8988T (cell line): ENCODE data around the gene LPP.

Source experiments
- DNase-seq: peaks from one replicate; pipeline ENCODE4 v3.0.0; 2011

Gene LPP

DNA sequence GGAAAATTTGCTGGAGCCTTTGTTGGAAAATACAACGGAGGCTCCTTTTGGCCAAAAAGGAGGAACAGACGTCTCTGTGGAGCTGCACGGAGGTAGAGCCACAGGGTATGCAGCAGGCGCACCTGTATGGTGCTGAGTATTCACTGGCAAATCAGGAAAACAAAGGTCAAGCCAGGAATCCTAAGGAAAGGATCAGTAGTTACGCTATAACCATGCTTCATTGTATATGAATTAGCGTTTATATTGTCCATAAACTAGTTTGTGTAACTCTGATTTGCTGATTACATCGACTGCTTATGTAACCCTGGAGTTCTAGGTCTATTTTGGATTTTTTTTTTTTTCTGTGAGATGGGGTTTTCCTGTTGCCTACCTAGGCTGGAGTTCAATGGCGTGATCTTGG, 45.4 kb downstream of the LPP start:
- no peak for DNase-seq

DNA sequence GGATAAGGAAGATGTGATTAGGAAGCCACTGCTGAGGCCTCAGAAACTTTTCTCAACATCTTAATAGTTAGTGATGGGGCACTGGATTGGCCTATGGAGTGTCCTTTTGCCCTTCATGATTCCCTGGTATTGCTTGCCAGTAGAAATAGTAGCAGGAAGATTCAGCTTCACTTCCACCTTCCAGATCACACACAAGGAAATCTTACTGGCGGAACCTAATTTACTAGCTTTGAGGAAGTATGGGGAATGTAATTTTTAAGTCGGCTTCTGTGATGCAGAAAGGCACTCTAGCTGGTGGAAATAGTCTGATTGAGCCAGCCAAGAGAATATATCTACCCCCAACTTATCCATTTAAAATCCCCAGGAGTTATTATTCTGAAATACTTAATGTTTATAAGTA, 46.5 kb downstream of the LPP start:
- DNase-seq: no peak

DNA sequence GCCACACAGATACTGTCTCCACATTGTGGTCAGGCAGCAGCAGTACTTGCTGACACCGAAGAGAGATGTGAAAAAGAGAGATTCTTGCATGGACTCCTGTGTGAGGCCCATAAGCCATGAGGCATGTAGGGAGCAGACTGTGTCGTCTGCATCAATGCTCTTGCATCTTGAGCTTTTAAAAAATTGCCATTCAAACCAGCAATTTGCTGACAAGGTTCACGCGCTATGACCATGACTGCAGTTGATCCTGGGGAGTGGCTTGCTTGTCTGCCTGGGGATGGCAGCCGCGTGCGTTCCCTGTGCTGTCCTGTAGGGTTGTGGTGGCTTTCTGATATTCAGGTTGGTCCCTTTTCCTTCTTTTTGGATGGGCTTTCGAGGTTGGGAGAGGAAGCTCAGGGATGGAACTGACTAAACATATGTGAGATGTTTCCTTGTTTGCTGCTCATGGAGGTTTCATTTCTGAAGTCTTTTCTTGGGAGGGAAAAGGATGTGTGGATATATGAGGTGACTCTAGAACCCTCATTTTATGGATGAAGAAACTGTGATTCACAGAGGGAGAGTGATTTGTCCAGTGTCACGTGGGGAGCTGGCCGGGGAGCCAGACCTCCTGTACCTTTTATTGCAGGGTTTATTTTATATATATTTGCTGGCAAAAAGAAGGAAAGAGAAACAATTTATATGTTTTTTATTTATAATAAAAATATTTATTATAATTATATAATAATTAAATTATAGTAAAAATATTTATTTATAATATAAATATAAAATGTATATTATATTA, 48.6 kb downstream of the LPP start:
- DNase-seq: no peak

DNA sequence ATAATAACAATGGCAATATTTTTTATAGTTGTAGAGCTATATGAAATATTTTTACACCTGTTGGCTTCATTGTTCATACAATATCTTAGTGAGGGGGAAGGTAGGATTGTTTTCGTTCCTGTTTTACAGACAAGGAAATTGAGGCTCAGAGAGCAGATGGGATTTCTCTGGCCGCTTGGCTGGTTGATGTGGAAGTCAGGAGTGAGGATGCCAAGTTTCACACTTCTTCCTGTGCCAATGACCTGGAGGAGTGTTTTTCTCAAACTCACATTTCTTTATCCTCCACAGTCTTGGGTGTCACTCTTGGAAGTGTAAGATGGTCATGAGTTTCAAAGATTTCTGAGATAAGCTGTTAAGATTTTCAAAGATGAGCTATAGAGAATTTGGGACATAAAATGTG, 50.6 kb downstream of the LPP start:
- DNase-seq: no peak

DNA sequence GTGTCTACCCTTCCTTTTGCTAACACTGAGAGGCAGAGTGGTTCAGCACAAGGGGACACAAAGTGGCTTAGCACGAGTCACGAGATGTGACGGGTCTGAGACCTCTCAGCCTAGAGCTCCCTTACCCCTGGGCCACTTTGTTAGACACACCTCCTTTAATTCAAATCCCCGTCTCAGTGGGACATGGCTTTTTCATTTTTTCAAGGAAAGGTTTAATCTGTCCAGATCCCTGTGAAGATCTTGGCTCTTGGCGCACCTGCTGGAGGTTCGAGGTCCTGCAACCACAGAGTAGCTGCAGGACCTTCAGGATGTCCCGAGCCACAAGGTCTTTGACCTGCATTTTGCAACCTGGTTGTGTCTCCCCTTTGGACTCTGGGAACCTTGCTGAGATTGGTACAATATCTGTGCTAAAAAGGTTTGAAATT, 52.0 kb downstream of the LPP start:
- peak; percentile 28 for DNase-seq

DNA sequence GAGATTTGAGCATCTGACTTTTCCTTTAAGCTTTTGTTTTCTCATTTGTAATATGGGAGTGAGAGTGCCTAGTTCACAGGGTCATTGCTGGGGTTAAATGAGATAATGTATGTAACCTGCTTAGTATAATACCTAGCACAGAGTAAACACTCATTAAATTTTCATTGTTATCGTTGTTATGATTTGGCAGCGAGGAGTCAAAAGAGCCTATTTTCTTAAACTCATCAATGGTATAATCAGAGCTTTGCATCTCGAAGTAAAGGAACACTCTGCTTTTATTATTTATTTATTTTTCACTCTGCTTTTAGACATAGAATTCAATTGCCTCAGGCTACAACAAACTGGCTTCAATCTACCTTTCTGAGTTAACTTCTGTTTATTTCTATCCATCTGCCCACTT, 52.8 kb downstream of the LPP start:
- DNase-seq: no peak

DNA sequence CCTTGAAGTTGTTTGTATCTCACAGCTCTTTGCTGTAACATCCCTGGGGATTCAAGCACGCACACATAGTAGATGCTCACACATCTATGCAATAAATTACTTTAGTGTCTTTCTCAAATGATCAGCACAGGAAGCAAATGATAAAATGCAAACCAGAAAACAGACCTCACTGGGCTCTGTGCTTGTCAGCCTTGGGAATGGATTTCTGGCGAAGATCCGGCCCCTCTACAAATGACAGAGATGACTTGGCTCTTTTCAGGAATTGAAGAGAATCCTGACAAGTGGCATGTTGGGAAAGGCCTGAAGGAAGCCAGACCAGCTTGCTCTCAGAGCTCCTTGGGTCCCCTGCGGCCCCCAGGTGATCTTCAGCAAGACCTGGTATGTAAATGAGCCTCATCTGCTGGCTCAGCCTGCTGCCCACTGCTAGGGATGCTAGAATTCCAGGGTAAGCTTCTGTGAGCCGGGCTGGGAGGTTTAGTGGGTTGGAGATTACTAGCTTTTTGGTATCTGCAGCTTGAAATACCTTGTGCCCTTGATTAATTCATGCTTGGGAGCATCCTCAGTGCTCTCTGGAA, 54.1 kb downstream of the LPP start:
- no peak for DNase-seq

DNA sequence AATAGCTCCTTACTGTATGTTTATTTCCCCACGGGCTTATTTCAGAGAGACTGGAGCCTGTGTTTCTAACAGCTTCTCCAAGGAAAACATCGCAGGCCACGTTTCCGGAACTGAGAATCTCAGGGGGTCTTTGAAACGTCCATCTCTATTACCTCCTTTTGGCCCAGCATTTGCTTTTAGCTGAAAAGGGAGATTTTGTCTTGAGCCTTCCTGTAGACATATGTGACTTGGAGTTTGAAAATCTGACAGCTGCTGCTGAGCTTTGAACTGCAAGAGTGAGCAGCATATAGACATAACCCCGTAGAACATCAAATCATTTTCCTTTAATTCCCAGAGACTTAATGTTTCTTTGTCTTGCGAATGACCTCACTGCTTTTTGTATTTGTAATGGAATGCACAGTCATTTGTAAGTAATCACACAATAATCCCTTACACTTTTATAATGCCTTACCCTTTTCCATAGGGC, 54.6 kb downstream of the LPP start:
- DNase-seq: no peak

DNA sequence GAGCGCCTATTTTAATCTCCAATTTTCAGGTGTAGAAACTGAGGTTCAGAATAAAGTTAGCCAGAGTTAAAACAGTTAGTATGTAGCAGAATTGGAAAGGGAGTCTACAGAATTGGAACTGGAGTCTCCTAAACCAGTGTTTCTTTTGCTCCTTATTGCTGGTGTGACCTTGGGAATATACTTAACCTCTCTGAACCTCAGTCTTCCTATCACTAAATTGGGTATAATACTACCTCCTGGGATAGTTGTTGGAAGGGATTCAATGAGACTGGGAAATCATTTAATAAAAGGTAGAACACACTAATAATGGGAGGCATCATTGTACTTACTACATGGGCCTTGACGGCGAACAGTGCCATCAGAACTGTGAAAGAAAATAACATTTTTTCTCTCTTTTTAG, 55.1 kb downstream of the LPP start:
- no peak for DNase-seq

DNA sequence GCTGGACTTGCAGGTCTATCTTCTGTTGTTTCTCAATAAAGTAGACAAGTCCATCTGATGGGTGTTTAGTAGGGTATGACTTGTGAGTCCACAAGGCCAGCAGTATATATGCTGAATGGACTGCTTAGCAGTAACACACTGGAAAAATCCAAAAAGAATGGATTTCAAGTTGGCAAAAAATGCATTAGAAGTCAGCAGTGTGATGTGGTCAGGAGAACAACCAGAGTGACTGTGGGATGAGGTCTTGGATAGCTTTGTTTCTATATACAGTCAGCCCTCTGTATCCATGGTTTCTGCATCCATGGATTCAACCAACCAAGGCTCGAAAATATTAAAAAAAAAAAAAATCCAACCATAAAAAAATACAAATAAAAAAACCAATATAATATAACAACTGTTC, 55.8 kb downstream of the LPP start:
- DNase-seq: no peak

DNA sequence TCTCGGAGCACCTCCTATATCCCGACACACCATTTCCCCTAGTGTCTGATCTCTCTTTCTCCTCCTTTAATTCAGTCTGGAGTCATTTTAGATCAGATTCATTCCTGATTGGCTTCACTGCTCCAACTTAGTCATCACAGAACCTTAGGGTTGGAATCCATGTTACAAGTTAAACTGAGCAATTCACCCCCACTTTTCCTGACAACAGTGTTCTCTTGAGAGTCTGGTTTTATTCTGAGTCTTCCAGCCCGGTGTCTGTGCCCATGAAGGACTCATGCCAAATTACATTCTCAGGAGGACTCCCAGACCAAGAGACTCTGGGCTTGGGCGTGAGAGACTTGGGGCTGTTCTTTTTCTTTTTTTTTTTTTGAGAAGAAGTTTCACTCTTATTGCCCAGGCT, 57.5 kb downstream of the LPP start:
- no peak for DNase-seq

DNA sequence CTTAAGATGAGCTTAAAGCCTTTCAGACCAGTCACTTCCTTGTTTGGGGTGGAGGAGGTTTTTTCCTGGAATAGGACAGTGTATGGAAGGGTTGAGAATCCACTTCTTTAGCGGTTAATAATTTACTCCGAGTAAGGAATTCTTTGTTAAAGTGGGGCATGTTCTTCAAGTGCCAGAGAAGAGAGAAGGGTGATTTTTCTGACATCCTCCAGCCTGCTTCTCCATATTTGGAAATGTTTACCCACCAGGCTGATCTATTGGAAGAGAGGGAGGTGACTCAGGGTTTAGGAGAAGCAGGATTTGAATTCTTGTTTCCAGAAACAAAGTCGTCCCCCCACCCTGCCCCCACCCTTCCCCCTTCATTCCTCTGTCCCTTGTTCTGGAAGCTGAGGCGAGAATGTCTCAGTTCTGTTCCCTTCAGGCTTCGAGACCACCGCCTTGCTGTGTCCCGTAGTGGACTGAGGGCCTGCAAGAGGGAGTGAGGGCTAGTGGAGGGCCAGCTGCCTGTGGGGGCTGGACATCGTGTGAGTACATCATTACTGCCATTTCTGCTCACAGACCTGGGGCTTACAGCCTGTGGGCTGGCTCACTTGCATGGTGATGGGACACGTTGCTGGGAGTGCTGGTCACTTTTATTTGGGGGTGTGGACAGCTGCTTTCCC, 58.5 kb downstream of the LPP start:
- DNase-seq: no peak

DNA sequence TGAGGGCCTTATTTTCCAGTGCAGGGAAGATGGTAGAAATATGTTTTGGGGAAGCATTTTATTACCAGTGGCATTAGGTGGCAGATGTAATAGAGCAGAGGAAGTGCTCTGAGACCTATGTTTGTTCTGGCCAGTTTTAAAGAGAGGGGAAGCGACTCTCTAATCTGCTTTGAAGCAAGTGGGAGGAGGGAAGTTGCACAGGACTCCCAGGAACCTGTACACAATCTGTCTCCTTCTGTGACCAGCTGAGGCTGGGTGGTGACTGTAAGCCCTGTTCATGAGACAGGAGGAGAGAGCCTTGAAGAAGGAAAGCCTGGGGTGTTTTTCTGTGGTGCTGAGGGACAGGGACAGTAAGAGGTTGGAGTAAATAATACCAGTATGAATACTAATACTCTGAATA, 60.5 kb downstream of the LPP start:
- no peak for DNase-seq

DNA sequence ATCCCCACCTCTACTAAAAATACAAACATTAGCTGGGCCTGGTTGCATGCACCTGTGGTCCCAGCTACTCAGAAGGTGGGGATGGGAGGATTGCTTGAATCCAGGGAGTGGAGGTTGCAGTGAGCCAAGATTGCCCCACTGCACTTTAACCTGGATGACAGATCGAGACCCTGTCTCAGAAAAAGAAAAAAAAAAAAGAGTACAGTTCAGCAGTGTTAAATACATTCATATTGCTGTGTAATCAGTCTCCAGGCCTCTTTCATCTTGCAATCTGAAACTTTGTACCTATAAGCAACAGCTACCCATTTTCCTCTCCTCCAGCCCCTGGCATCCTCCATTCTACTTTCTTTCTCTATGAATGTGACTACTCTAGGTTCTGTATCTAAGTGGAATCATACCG, 61.2 kb downstream of the LPP start:
- no peak for DNase-seq

DNA sequence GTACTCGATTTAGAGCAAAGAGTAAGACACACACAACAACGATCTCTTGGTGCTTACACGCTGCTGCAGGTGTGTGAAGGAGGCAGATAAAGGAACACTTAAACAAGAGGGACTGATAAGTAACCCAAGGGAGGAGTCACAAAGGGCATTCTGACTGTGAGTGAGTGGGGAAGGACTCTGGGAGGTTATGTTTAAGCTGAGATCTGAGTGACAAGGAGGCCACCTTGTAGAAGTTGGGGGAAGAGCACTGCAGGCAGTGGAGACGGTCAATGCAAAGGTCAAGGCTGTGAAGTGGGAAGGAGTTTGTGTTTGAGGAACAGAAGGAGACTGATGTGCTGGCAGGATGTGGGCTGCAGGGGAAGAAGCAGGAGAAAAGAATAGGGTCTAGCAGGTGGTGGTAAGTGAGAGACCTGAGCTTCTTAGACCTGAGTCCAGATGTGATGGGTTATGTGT, 63.1 kb downstream of the LPP start:
- no peak for DNase-seq

DNA sequence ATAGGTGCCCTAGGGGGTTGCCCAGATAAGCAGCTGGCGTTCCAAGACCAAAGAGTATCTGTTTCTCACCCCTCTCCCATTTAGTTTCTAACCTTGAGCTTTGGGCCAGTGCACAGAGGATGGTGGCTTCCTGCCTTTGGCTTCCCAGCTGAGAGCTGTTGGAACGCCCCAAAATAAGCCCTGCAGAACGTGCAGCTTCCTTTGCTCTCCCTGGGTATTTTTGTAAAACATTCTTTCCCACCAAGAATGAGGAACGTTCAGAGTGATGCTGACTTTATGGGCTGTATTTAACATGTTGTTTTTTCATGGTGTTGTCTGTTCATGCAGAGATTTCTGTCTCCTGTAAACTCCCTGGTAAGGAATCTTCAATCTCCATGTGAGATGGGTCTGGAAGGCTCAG, 63.8 kb downstream of the LPP start:
- DNase-seq: no peak

DNA sequence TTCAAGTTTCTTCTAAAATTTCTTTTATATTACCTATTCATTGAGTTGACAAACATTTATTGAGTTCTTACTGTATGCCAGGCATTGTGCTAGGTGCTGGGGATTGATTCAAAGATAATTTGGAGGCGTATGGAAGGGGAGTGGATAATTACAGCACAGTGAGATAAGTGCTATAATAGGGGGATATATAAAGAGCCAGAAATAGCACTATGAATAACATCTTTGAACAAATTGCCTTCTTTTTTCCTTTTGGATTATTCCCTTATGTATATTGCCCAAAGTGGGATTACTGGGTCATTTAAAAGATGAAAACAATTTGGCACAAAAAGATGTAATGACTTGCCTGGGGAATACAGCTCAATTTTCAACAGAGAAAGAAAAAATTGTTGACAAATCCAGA, 64.6 kb downstream of the LPP start:
- no peak for DNase-seq

DNA sequence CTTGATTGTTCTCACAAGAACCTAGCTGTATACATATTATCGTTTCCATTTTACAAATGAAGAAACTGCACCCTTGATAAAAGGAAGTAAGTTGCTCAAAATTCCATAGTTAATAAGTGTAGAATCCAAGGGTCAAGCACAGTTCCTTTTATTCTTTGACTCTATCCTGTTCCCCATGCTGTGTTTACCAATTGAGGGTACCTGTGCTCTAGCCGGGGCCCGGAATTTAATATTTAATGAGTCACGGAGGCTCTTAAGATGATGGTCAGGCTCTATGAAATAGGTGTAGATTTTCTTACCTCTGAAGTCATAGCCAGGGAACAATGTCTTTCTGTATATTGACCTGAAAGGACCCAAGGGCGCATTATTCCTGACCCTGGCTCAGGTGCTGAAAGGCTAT, 65.2 kb downstream of the LPP start:
- DNase-seq: no peak

DNA sequence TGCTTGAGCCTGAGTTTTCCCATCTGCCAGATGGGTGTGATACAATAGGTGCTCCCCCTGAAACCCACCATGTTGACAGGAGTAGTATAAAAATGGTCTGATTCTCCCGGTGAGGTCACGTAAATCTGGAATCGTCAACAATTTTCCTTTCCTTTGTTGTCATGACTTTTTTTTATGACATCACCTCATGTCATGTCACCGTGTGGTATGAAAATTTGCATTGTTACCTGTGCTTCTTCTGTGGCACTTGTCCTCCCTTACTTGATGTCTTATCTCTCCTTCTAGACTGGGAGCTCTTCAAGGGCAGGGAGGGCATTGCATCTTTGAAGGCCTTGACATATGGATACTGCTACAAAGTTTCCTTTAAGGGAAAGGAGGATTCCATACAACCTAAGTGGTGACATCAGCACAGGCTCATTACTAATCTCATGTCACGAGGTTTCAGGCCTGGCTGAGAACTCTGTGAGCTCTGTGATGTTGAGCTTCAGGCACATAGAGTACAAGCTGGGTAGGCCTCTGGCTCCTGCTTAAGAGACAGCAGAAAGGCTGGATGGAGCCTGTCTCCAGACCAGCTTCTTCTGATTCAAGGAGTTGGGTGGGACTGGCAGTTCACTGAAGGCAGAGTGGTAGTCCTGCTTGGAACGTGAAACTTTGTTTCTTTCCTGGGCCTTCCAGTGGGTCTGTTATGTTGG, 66.3 kb downstream of the LPP start:
- no peak for DNase-seq

DNA sequence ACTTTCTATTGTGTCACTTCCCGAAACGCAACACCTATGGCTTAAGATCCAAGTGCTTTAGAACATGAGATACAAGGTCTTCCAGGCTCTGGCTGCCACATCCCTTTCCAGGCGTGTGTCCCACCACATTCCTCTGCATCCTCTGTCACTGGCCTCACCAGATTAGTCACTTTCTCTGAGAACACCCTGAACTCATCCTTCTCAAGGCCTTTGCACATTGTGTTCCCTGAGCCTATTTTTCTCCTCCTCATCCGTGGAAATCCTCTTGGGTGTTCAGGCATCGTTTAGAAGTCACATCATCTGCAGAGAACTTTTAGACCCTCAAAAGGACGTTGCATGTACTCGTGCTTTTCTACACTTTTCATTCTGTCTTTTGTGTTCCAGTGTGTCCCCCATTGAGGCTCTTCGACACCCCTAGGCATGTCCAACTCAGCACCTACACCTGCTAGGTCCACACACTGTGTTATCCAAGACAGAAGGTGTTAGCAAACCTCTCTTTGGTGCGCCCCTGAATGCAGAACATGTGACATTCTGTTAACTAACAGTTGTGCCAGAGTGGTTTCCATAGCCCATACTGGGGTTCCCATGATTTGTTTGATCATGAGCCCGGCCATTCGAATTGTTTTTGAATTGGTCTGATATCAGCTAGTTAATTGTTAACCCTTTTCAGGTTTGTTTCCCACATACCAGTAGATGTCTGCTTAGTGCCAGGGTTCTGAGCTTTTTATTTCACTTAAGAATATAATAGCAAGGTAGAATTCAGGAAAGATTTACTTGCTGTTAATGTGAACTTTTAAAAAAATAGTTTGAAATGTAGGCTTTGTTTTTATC, 67.2 kb downstream of the LPP start:
- DNase-seq: no peak

DNA sequence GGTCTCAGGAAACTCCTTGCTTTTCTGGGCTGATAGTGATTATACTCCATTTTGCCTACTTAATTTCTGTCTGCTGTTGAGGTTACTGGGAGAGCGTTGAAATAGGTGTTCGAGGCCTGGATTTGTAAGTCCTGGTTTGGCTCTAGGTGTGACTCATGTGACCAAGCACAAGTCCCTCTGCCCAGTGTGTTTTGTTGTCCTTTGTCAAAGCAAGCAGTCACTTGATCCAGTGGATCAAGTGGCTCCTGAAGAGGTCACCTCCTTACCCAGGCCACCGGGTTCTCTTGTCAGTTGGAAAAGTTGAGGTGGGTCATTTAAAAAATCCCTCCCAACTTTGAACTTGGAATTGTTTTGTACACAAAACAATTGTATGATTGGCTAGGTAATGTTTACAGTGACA, 70.0 kb downstream of the LPP start:
- DNase-seq: no peak

DNA sequence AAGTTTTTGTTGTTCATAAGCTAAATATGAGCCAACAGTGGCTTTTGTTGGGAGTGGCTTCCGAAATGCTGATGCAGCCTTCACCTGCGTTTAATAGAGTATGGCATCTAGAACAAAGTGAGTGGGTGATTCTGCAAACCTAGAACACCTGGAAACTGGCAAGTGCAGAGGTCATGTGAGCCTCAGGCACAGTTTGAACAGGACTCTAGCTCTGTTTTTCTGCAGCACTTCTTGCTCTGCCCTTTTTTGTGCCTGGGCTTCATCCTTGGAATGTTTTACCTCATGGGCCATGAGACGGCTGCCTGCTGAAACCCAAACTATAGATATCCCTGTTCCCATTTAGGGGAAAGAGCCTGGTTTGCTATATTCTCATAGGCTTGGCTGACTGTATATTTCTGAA, 73.5 kb downstream of the LPP start:
- DNase-seq: no peak

DNA sequence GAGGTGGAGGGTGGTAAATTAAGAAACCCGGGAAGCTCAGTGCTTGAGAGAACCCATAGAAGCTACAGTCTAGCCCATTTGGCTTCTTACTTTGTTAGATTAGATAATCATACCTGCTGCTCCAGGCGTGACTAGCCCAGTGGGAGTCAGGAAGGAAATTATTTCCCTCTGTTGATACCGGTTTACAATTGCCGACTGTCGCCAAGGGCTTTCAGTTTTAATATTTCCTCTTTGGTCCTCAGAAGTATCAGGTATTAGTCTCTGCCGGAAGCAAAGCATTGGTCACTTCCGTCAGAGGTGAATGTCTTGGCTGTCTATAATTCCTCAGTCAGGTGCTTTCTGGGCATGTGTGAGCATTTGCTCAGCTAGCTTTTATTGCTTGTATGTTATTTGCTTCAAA, 75.2 kb downstream of the LPP start:
- DNase-seq: no peak
